ENCODE results near the gene AAGAB. TPM values are rescaled to one million over a fixed set of nuclear protein-coding genes. Genes with fewer than 3 reads are reported as not detected.

Gene AAGAB
- total RNA-seq, 1 experiment from 2014 or later: 40.1 TPM

GRCh38 chr15:67170143-67170925, 84.1 kb downstream of the AAGAB start:
- no peaks in the 10 kb centered on the region for H3K79me2 ChIP-seq (ENCODE audit: insufficient read depth, low read length)
- H3K9ac ChIP-seq (ENCODE audit: extremely low read depth, insufficient read length, low read length): no peak overlapping the region
- no peak overlapping the region for H4K8ac ChIP-seq (replicated peaks; ENCODE audit: insufficient read length, low read depth, low read length)
- H3K27me3 Mint-ChIP-seq (ENCODE audit: low read depth): no peaks in the 10 kb centered on the region
- no peak overlapping the region for H3K4me3 Mint-ChIP-seq
- no peak overlapping the region for H3K27ac ChIP-seq (ENCODE audit: insufficient read length, low read depth, low read length)
- no peaks in the 10 kb centered on the region for H3K9me3 ChIP-seq (ENCODE audit: control insufficient read depth, low read depth, low read length)
- H4K5ac ChIP-seq (ENCODE audit: insufficient read length, low read depth, low read length): no peak overlapping the region
- peaks cover 47 to 54% of the 10 kb centered on the region in 2 experiments for H3K4me1 Mint-ChIP-seq
- H3K4me1 ChIP-seq (ENCODE audit: insufficient read depth, low read length): peaks cover 12% of the 10 kb centered on the region; the same call in 1 of the 2 replicates
- no peak overlapping the region for H2BK12ac ChIP-seq (ENCODE audit: insufficient read length, low read depth, low read length)
- peaks cover 10 to 55% (median 21%) of the 10 kb centered on the region in 3 experiments for H3K36me3 Mint-ChIP-seq (ENCODE audit: insufficient read depth in 1 of 3, low read depth in 3 of 3)
- no peak overlapping the region for H2BK20ac ChIP-seq (ENCODE audit: low read depth, low read length, poor library complexity, severe bottlenecking)
- no peak overlapping the region for H2BK120ac ChIP-seq (ENCODE audit: low read depth, low read length, poor library complexity, severe bottlenecking)
- no peak overlapping the region for H4K91ac ChIP-seq (ENCODE audit: insufficient read length, low read depth, low read length)
- no peak overlapping the region for H2AK5ac ChIP-seq (ENCODE audit: insufficient read length, low read length)
- H3K79me1 ChIP-seq (ENCODE audit: insufficient read depth, low read depth, low read length, poor library complexity, severe bottlenecking): no peaks in the 10 kb centered on the region
- H2AFZ ChIP-seq (ENCODE audit: low read length): no peak overlapping the region
- no peak for DNase-seq
- no peak overlapping the region for H3T11ph ChIP-seq (ENCODE audit: low read length)
- H3K4ac ChIP-seq (ENCODE audit: low read depth, low read length): no peak overlapping the region
- H2BK5ac ChIP-seq (ENCODE audit: insufficient read length, low read length): no peak overlapping the region
- no peaks in the 10 kb centered on the region for H3K23me2 ChIP-seq (ENCODE audit: insufficient read length, low read depth, low read length, poor library complexity, severe bottlenecking)
- no peaks in the 10 kb centered on the region for H3K27me3 ChIP-seq (ENCODE audit: insufficient read depth, low read length)
- H2BK15ac ChIP-seq (ENCODE audit: low read depth, low read length): no peak overlapping the region
- H4K20me1 ChIP-seq (ENCODE audit: control insufficient read depth, insufficient read depth, insufficient read length): no peaks in the 10 kb centered on the region
- H3K18ac ChIP-seq (ENCODE audit: insufficient read length, low read depth, low read length): no peak overlapping the region
- H3K23ac ChIP-seq (ENCODE audit: insufficient read length, low read depth, low read length): no peak overlapping the region
- H3K56ac ChIP-seq (ENCODE audit: insufficient read length, low read depth, low read length): no peak overlapping the region
- H3K4me2 ChIP-seq (ENCODE audit: insufficient read depth, insufficient read length, low read length): no peak overlapping the region
- TF ChIP-seq CTCF (conservative IDR thresholded peaks at IDR 0.05): no peak
- H3K27ac Mint-ChIP-seq: peak overlapping the region in 1 of 3 experiments; percentile 22; a peak in 1 of 7 replicates
- H3K9me3 Mint-ChIP-seq: no peaks in the 10 kb centered on the region; a peak in 1 of 5 replicates
- no peak overlapping the region for H3K14ac ChIP-seq (ENCODE audit: insufficient read depth, low read length)
- no CpG with 5 or more reads among the region's 12 CpGs for WGBS (ENCODE audit: extremely low coverage, insufficient read length, low lambda C conversion rate)
